KMS-11 (cell line): Measurements from ENCODE around the gene SMG7.

Experiments
- H2AFZ ChIP-seq: fragments of 200-600 bp; sonication (generic); 2 replicates; pipeline ENCODE4 v1.6.1; 2016; ENCODE audit warnings: antibody characterized with exemption, mixed run types, low read depth
- H3K27ac ChIP-seq: fragments of 200-600 bp; sonication (generic); 2 replicates; pipeline ENCODE4 v1.6.1; 2016; ENCODE audit warnings: mild to moderate bottlenecking, mixed run types
- H3K27me3 ChIP-seq: fragments of 200-600 bp; sonication (generic); 2 replicates; pipeline ENCODE4 v1.6.1; 2017; ENCODE audit warnings: mild to moderate bottlenecking, low read depth, mixed run types, moderate library complexity; ENCODE audit not compliant: insufficient read depth
- H3K36me3 ChIP-seq: fragments of 200-600 bp; sonication (generic); 2 replicates; pipeline ENCODE4 v1.6.1; 2017; ENCODE audit warnings: mild to moderate bottlenecking, mixed run types; ENCODE audit not compliant: insufficient read depth
- H3K4me1 ChIP-seq: fragments of 200-600 bp; sonication (generic); 2 replicates; pipeline ENCODE4 v1.6.1; 2016; ENCODE audit warnings: mild to moderate bottlenecking, low read depth, mixed run types; ENCODE audit not compliant: poor library complexity, severe bottlenecking
- H3K4me2 ChIP-seq: fragments of 200-600 bp; sonication (generic); 2 replicates; pipeline ENCODE4 v1.7.0; 2016; ENCODE audit warnings: mild to moderate bottlenecking, mixed run types
- H3K4me3 ChIP-seq: fragments of 200-600 bp; sonication (generic); IDR thresholded peaks from 2 replicates; pipeline ENCODE4 v1.6.1; 2017; ENCODE audit warnings: low read depth, low read length, mixed read lengths; ENCODE audit not compliant: insufficient read depth
- H3K79me2 ChIP-seq: fragments of 200-600 bp; sonication (generic); 2 replicates; pipeline ENCODE4 v1.6.1; 2016; ENCODE audit warnings: low read depth, mixed run types; ENCODE audit not compliant: insufficient read depth
- H3K9ac ChIP-seq: fragments of 200-600 bp; sonication (generic); 2 replicates; pipeline ENCODE4 v1.6.1; 2016; ENCODE audit warnings: mild to moderate bottlenecking, mixed run types
- H4K20me1 ChIP-seq: fragments of 200-600 bp; sonication (generic); 2 replicates; pipeline ENCODE4 v1.6.1; 2016; ENCODE audit warnings: mild to moderate bottlenecking, mixed run types; ENCODE audit not compliant: insufficient read depth
- CTCF ChIP-seq: fragments of 200-600 bp; sonication (generic); conservative IDR thresholded peaks from 2 replicates; pipeline ENCODE4 v1.6.1; 2017; ENCODE audit warnings: low read depth, mild to moderate bottlenecking, antibody characterized with exemption, low read length, moderate library complexity, mixed read lengths

The SMG7 gene

GRCh38 chr1:183572721-183573120 lies 100.4 kb downstream of the SMG7 start:
- H3K27ac ChIP-seq: no peak overlapping the region
- H3K4me2 ChIP-seq: no peak overlapping the region
- no peak for TF ChIP-seq CTCF
- H3K79me2 ChIP-seq: no peaks in the 10 kb centered on the region
- H2AFZ ChIP-seq: no peak overlapping the region
- H3K9ac ChIP-seq: no peak overlapping the region
- no peaks in the 10 kb centered on the region for H4K20me1 ChIP-seq
- H3K4me1 ChIP-seq: peaks cover 1% of the 10 kb centered on the region
- H3K36me3 ChIP-seq: no peaks in the 10 kb centered on the region
- no peaks in the 10 kb centered on the region for H3K27me3 ChIP-seq
- H3K4me3 ChIP-seq: no peak overlapping the region

- H3K79me2 ChIP-seq: no peaks in the 10 kb centered on the region
- no peak overlapping the region for H2AFZ ChIP-seq
- H3K4me3 ChIP-seq: no peak overlapping the region
- H4K20me1 ChIP-seq: no peaks in the 10 kb centered on the region
- no peaks in the 10 kb centered on the region for H3K36me3 ChIP-seq
- H3K4me1 ChIP-seq: no peaks in the 10 kb centered on the region
- H3K4me2 ChIP-seq: no peak overlapping the region
- no peak overlapping the region for H3K27ac ChIP-seq
- no peak for TF ChIP-seq CTCF
- H3K27me3 ChIP-seq: no peaks in the 10 kb centered on the region
- no peak overlapping the region for H3K9ac ChIP-seq
These were observed 103.3 kb downstream of the SMG7 start for GRCh38 chr1:183575606-183576005.

- Histone ChIP-seq H2AFZ (no peak overlapping the region), H3K4me1 (no peaks in the 10 kb centered on the region), H4K20me1 (no peaks in the 10 kb centered on the region), H3K4me2 (no peak overlapping the region), H3K9ac (no peak overlapping the region), H3K36me3 (no peaks in the 10 kb centered on the region), H3K27me3 (no peaks in the 10 kb centered on the region), H3K79me2 (no peaks in the 10 kb centered on the region), H3K4me3 (no peak overlapping the region), H3K27ac (no peak overlapping the region)
- no peak for TF ChIP-seq CTCF
These were observed 104.2 kb downstream of the SMG7 start for GRCh38 chr1:183576537-183576936.

- H3K9ac ChIP-seq: no peak overlapping the region
- no peaks in the 10 kb centered on the region for H3K79me2 ChIP-seq
- no peak overlapping the region for H3K4me2 ChIP-seq
- H3K27ac ChIP-seq: no peak overlapping the region
- no peaks in the 10 kb centered on the region for H3K4me1 ChIP-seq
- no peaks in the 10 kb centered on the region for H3K27me3 ChIP-seq
- no peak overlapping the region for H2AFZ ChIP-seq
- no peaks in the 10 kb centered on the region for H3K36me3 ChIP-seq
- H3K4me3 ChIP-seq: no peak overlapping the region
- no peaks in the 10 kb centered on the region for H4K20me1 ChIP-seq
- no peak for TF ChIP-seq CTCF
These were observed 105.7 kb downstream of the SMG7 start for GRCh38 chr1:183577897-183578465.
